Muscle layer of duodenum (tissue), 2 donors: ENCODE results near the gene AGAP5.
"Not testable (repeated sequence)": the region's sequence is repeated elsewhere in the genome, so short reads cannot be mapped to it uniquely, and the experiment has no call there.

Experiments used
- H3K27ac ChIP-seq: one replicate; pipeline ENCODE4 v1.7.0; 2013; ENCODE audit warnings: mild to moderate bottlenecking, low read length
- H3K27me3 ChIP-seq: one replicate; pipeline ENCODE4 v1.7.0; 2013; ENCODE audit warnings: low read depth, mild to moderate bottlenecking, control low read depth, low read length
- H3K36me3 ChIP-seq, 2 donors: one replicate each; pipeline ENCODE4 v1.7.0; 2013; ENCODE audit warnings: low read length in 2 of 2, control low read depth in 1 of 2, mild to moderate bottlenecking in 1 of 2; ENCODE audit not compliant: insufficient read depth in 2 of 2, control insufficient read depth in 1 of 2
- H3K4me1 ChIP-seq, 2 donors: one replicate each; pipeline ENCODE4 v1.7.0; 2013; ENCODE audit warnings: low read length in 2 of 2, mild to moderate bottlenecking in 2 of 2, control low read depth in 1 of 2, moderate library complexity in 1 of 2; ENCODE audit not compliant: insufficient read depth in 2 of 2, control insufficient read depth in 1 of 2
- H3K4me3 ChIP-seq, 2 donors: one replicate each; pipeline ENCODE4 v1.7.0; 2013; ENCODE audit warnings: low read length in 2 of 2, low read depth in 1 of 2, mild to moderate bottlenecking in 1 of 2
- H3K9me3 ChIP-seq, 2 donors: one replicate each; pipeline ENCODE4 v1.7.0; 2013; ENCODE audit warnings: low read length in 2 of 2, control low read depth in 1 of 2, mild to moderate bottlenecking in 1 of 2; ENCODE audit not compliant: control insufficient read depth in 1 of 2
- donor health status: healthy.

AGAP5 gene

GRCh38 chr10:73732426-73732825, 34.5 kb upstream of the AGAP5 start:
- Histone ChIP-seq H3K4me3 (no peak overlapping the region), H3K27me3 (no peaks in the 10 kb centered on the region)

DNA sequence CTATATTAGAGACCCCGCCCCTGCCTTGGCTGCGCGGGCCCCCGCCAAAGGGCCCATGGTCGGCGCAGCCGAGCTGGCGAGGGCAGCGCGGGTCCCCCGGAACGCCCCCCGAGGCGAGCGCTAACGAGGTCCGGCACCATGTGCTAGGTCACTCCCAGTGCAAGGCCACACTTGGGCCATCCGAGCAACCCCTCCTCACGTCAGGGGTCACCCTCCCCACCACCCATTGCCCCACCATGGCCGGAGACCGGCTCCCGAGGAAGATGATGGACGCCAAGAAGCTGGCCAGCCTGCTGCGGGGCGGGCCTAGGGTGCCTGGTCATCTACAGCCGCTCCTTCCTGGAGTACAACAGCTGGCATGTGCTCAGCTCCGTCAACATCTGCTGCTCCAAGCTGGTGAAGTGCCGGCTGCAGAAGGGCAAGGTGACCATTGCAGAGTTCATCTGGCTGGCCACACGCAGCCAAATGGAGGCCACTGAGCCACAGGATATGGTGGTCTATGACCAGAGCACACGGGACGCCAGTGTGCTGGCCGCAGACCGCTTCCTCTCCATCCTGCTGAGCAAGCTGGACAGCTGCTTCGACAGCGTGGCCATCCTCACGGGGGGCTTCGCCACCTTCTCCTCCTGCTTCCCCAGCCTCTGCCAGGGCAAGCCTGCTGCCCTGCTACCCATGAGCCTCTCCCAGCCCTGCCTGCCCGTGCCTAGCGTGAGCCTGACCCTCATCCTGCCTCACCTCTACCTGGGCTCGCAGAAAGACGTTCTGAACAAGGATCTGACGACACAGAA, 33.9 kb upstream of the AGAP5 start:
- H3K4me1 ChIP-seq: peaks cover 0 to 33% of the 10 kb centered on the region in 2 donors
- no peak overlapping the region for H3K27ac ChIP-seq
- peaks cover 0 to 24% of the 10 kb centered on the region in 2 donors for H3K36me3 ChIP-seq
- H3K4me3 ChIP-seq: peak overlapping the region in 1 of 2 donors; percentile 88
- no peaks in the 10 kb centered on the region for H3K27me3 ChIP-seq
- no peaks in the 10 kb centered on the region for H3K9me3 ChIP-seq

More at GRCh38 chr10:73732426-73732825, 34.5 kb upstream of the AGAP5 start:
- Histone ChIP-seq H3K27ac (no peak overlapping the region), H3K9me3 (no peaks in the 10 kb centered on the region), H3K36me3 (peaks cover 0 to 23% of the 10 kb centered on the region in 2 donors), H3K4me1 (peaks cover 0 to 33% of the 10 kb centered on the region in 2 donors)

GRCh38 chr10:73730153-73730906, 32.4 kb upstream of the AGAP5 start:
- Histone ChIP-seq H3K27me3 (no peaks in the 10 kb centered on the region), H3K4me1 (peaks cover 0 to 33% of the 10 kb centered on the region in 2 donors), H3K9me3 (no peaks in the 10 kb centered on the region), H3K36me3 (peaks cover 0 to 33% of the 10 kb centered on the region in 2 donors), H3K4me3 (peak overlapping the region; percentile 79 to 88), H3K27ac (peak overlapping the region; percentile 82)

- H3K4me1 ChIP-seq: peaks cover 0 to 32% of the 10 kb centered on the region in 2 donors
- not testable (repeated sequence) for H3K27me3 ChIP-seq, H3K9me3 ChIP-seq
- H3K4me3 ChIP-seq: peak overlapping the region; percentile 79 to 88
- peaks cover 0 to 32% of the 10 kb centered on the region in 2 donors for H3K36me3 ChIP-seq
- H3K27ac ChIP-seq: peak overlapping the region; percentile 82
Measured at GRCh38 chr10:73729781-73730152, 31.9 kb upstream of the AGAP5 start.

- H3K9me3 ChIP-seq: no peaks in the 10 kb centered on the region
- no peak overlapping the region for H3K27ac ChIP-seq
- H3K36me3 ChIP-seq: peaks cover 13 to 45% of the 10 kb centered on the region in 2 donors
- H3K27me3 ChIP-seq: no peaks in the 10 kb centered on the region
- no peak overlapping the region for H3K4me3 ChIP-seq
- no peaks in the 10 kb centered on the region for H3K4me1 ChIP-seq
Measured at GRCh38 chr10:73723516-73723915, 25.6 kb upstream of the AGAP5 start.

DNA sequence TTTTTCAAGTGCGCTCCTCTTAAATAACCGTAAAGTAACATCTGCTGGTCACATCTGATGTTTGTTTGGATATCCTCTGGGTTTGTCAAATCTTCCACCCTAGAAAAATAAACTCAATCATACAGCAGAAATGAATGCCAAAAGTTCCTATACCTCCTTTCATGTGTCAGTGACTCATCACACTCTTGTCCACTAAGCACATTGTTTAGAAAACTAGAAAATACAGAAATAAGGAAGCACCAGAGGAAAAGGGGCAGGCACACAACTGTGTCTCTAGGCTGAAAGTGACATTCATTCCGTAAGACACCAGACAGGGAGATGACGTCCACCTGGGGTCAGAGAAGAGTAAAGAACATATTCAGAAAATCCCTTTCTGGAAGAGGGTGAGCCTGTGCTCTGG, 22.7 kb upstream of the AGAP5 start:
- not testable (repeated sequence) for H3K4me1 ChIP-seq, H3K9me3 ChIP-seq, H3K4me3 ChIP-seq, H3K27me3 ChIP-seq, H3K27ac ChIP-seq
- peaks cover 30 to 56% of the 10 kb centered on the region in 2 donors for H3K36me3 ChIP-seq

- Histone ChIP-seq H3K27me3 (no peaks in the 10 kb centered on the region), H3K4me3 (no peak overlapping the region), H3K27ac (peak overlapping the region; percentile 36), H3K9me3 (no peaks in the 10 kb centered on the region), H3K4me1 (no peaks in the 10 kb centered on the region), H3K36me3 (peaks cover 30 to 55% of the 10 kb centered on the region in 2 donors)
Measured at GRCh38 chr10:73717556-73717955, 19.6 kb upstream of the AGAP5 start.

DNA sequence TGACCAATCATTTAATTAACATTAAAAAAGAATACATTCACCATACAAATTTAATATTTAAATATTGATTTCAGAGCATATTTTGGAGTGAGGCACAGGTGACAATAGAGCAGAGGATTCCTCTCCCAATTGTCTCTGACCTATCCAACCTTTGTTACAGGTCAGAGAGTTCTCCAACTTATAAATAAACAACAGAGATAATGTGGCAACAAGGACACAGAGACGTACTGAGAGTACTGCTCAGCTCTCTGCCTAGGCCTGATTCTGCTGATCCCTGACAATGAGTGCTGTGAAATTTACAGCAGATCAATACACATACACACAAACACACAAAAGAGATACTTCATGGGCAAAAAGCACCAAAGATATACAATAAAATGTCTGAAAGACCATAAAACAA, 18.3 kb upstream of the AGAP5 start:
- H3K4me1 ChIP-seq: no peaks in the 10 kb centered on the region
- H3K36me3 ChIP-seq: peaks cover 30 to 48% of the 10 kb centered on the region in 2 donors
- no peak overlapping the region for H3K27ac ChIP-seq
- H3K27me3 ChIP-seq: no peaks in the 10 kb centered on the region
- no peak overlapping the region for H3K4me3 ChIP-seq
- no peaks in the 10 kb centered on the region for H3K9me3 ChIP-seq

DNA sequence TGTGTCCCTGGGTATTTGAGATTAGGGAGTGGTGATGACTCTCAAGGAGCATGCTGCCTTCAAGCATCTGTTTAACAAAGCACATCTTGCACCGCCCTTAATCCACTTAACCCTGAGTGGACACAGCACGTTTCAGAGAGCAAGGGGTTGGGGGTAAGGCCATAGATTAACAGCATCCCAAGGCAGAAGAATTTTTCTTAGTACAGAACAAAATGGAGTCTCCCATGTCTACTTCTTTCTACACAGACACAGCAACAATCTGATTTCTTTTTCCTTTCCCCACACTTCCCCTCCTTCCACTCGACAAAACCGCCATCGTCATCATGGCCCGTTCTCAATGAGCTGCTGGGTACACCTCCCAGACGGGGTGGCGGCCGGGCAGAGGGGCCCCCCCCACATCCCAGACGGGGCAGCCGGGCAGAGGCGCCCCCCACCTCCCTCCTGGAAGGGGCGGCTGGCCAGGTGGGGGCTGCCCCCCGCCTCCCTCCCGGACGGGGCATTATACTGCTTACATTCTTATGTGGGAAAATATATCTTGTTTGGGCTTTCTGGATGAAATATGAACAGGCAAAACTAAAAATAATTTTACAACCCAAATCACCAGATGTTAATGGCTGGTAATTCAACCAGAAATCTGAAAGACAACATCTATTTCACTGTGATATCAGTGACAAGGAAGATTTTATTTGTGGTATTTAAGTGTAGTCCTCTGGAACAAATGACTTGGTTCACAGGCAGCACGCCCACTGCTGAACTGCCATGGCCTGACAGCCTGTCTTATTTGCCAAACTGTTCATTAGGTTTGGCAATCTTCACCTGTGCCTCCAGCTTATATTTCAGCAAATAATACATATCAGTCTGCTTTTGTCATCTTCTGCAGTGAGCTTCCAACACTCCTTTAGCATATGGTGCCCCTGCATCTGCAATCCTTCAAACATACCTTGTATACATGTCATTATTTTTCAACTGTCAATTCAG, 17.6 kb upstream of the AGAP5 start:
- peaks cover 25 to 41% of the 10 kb centered on the region in 2 donors for H3K36me3 ChIP-seq
- H3K27me3 ChIP-seq, H3K27ac ChIP-seq: not testable (repeated sequence)

DNA sequence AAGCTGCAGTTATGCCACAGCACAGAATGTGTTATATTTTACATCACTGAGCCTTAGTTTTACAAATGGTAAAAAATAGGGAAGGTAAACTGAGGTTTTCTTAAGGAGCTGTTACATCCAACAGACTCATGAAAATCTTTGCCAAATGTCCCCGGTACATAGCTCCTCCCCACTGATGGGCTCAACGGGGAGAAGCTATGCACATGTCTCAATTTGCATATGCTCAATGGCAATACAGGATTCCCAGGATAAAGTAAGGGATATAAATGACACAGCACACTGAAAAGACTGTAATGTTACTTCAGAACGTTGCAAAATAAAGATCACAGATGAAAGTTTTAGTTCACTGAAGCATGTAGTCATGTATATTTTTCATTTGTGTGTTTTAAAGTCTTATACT, 16.6 kb upstream of the AGAP5 start:
- not testable (repeated sequence) for H3K27ac ChIP-seq, H3K4me1 ChIP-seq, H3K4me3 ChIP-seq, H3K27me3 ChIP-seq, H3K9me3 ChIP-seq
- H3K36me3 ChIP-seq: peaks cover 19 to 34% of the 10 kb centered on the region in 2 donors

More for the DNA sequence above, 17.6 kb upstream of the AGAP5 start:
- not testable (repeated sequence) for H3K4me3 ChIP-seq, H3K4me1 ChIP-seq, H3K9me3 ChIP-seq

DNA sequence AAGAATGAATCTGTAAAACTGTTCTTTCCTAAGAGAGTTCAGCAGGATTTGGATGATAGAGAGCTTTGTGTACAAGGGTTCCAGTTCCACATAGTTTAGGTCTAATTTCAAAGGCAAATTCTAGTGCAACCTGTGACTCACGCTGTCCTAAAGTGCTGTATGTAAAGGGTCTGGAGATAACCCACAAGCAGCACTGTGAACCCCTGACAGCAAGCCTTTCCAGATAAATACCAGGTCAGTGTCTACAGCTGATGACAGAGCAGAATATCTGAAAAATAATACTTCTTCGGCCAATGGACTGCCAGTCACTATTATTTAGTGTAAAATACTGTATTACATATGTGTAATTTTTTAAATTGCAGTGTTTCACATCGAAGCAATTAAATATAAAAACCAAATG, 16.0 kb upstream of the AGAP5 start:
- H3K4me1 ChIP-seq, H3K27ac ChIP-seq: not testable (repeated sequence)
- peaks cover 19 to 34% of the 10 kb centered on the region in 2 donors for H3K36me3 ChIP-seq

More for the DNA sequence above, 16.0 kb upstream of the AGAP5 start:
- not testable (repeated sequence) for H3K9me3 ChIP-seq, H3K27me3 ChIP-seq, H3K4me3 ChIP-seq
